Measurements from ENCODE around the gene FAM120A.

The FAM120A gene

DNA sequence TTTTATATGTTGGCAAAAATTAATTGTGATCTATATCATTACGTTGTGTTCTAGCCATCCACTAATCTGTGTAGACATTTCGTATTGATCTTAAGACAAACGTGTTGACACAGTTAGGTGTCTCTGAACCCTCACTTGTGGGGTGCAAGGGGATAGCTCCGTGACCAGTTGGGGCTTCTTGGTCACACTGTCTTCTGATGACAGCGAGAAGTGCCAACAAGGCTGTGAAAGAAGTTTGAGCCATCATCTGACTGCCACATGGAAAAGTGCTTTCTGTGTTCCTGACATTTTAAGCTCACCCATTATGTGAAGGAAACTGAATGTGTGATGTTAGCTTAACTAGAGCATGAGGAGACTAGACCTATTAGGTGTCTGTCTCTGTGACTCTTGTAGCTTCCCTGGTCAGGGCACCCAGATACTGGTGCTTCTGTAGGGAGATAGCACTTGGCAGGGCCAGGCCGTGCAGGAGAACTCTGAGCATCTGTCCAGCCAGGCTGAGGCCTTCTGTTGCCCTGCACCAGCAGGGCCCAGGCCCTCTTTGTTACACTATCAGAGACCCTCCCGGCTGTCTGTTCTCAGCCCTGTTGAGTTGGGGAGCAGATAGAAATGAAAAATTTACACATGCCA, 72.1 kb downstream of the FAM120A start:
- TF ChIP-seq, protein P1, sequence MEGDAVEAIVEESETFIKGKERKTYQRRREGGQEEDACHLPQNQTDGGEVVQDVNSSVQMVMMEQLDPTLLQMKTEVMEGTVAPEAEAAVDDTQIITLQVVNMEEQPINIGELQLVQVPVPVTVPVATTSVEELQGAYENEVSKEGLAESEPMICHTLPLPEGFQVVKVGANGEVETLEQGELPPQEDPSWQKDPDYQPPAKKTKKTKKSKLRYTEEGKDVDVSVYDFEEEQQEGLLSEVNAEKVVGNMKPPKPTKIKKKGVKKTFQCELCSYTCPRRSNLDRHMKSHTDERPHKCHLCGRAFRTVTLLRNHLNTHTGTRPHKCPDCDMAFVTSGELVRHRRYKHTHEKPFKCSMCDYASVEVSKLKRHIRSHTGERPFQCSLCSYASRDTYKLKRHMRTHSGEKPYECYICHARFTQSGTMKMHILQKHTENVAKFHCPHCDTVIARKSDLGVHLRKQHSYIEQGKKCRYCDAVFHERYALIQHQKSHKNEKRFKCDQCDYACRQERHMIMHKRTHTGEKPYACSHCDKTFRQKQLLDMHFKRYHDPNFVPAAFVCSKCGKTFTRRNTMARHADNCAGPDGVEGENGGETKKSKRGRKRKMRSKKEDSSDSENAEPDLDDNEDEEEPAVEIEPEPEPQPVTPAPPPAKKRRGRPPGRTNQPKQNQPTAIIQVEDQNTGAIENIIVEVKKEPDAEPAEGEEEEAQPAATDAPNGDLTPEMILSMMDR (IDR thresholded peaks at IDR 0.05), result no peak

DNA sequence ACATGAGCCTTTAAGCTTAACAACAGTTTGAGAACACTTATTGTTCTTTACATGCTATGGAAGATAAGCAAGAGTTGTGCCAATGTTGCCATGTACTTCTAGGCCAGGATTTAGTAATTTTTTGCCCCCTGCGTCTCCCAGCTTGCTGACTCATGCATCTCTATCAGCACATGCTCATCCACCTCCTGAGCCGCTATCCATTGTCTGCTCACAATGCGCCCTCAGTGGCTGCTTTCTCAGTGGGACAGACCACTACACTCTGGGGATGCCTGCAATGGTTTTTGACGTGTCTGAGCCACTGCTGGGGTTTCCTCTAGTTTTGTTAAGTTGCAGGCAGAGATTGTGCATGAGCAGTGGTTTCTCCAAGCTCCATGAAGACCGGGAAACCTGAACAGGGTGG, 74.0 kb downstream of the FAM120A start:
- TF ChIP-seq, protein P1 (IDR thresholded peaks at IDR 0.05), result no peak

DNA sequence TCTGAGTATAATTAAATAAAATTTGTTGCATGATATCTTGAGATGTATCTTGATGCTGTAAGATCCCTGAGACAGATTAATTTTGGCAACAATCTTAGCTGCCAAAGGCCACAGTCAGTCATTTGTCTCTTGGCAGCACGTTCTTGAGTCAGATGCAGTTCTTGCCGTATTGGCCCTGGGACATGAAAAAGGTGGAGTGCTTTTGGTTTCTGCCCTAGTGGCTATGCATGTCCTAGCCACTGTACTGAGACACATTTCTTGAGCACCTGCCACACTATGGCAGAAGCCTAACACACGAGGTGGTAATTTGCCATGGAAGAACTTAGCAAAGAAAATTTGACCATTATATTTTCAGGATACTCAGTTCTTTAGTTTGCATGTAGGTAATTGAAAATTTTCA, 79.9 kb downstream of the FAM120A start:
- TF ChIP-seq, protein P1 (IDR thresholded peaks at IDR 0.05), result peak; percentile 37; the same call in 1 of the 2 replicates

DNA sequence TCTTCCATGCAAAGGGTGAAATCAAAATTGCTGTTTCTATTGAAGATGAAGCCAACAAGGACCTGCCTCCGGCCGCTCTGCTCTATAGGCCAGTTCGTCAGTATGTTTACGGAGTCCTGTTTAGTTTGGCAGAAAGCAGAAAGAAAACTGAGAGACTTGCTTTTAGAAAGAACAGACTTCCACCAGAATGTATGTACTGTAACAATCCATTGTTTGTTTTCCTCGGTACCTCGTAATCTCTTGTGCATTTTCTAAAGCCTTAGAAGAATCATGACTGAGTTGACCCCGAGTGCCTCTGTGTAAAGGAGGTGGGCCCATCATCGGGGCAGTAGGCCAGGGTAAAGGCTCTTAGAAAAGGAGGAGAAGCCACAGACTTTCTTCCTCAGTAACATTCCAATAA, 80.7 kb downstream of the FAM120A start:
- TF ChIP-seq, protein P1 (IDR thresholded peaks at IDR 0.05), result no peak

DNA sequence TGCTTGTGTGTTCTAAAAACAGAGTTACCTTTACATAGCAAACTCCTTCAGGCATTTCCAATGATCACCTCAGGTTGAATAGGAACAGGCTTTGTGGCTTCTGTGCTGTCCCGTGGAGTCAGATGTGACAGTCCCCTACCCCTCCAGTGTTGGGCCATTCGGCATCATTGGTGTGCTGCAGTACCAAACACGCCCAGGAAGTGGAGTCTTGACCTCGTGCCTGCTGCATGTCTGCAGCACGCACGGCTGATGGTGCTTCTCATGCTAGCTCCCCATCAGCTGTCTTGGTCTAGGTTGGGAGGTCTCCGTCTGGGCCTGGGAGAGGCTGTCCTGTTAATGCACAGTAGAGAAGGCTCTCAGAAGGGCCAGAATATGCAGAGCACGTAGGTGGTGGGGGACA, 82.4 kb downstream of the FAM120A start:
- TF ChIP-seq, protein P1 (IDR thresholded peaks at IDR 0.05), result no peak; the same call in 1 of the 2 replicates

DNA sequence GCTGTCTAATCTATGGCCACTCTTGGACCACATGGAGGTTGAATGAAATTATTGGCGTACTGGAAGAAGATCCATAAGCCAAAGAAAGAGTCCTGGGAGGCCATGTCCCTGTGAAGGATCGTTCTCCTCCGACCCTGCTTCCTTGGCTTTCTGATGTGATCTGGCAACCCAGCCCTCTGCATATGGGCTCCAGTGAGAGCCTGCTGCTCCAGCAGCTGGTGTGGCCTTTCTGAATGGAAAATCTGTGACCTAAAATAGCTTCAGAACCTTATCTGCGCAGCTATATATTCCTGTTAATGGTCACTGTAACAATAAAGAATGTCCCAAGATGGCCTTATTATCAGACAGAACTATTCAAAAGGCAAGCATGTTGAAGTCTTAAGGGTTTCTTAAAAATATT, 84.7 kb downstream of the FAM120A start:
- TF ChIP-seq, protein P1 (IDR thresholded peaks at IDR 0.05), result no peak

DNA sequence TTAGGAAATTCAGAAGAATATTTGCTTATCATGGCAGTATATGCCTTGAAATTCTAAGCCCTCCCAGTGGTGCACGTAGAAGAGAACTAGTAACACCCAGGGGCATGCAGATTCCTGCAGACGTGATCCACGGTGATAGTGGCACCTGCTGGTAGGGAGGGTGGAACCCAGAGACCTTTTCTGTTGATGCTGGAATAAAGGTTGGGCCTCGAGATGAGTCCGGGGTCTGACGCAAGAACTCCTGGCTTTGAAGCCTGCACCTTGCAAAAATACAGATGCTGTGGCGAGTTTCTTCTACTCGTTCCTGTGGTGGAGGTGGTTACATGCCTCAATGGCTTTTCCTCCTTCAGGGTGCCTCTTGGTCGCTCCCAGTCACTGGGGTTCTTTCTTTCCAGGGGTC, 85.4 kb downstream of the FAM120A start:
- TF ChIP-seq, protein P1 (IDR thresholded peaks at IDR 0.05), result no peak

DNA sequence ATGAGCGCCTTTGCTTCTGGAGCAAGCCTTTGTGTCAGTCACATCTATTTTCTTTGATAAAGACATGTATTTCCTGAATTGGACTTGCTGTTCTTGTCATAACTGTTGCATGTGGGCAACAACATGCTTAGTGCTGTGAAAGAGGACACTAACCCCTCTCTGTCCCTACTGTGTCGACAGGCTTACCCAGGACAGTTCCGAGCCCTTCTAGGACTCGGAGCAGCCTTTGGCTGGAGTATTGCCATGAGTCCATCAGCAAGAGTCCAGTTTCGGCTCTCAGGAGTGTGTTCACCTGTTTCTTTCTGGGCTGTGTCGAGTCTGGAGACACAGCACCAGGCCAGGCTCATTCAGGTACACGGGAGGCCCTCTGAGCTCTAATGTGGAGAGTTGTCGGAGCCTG, 88.8 kb downstream of the FAM120A start:
- TF ChIP-seq, protein P1 (IDR thresholded peaks at IDR 0.05), result no peak
